Measurements from ENCODE around the gene FAM8A1.

DNA sequence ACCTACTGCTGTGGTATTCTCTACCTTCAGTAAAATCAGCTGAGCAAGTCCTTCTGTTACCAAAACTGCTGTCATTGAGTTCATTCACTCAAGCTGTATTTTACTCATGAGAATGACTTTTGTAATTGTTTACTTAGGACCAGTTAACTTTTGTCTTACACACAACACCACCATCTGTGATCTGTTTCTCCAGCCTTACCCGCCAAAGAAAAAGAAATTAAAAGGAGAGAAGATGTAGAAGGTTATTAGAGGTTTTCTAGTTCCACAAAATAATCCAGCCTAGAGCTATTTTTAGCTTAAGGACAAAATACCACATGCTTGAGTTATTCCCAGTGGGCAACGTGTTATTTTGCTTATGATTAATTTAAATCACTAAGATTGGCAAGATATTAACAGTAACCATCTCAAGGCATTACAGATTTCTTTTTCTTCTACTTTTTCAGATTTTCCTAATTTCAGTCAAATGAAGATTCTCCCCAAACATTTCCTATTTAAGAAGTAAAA is 38.2 kb downstream of the FAM8A1 start:
- TF ChIP-seq TAF1 (IDR thresholded peaks at IDR 0.05; ENCODE audit: borderline replicate concordance, insufficient read depth, low read length): no peak
- TF ChIP-seq POLR2AphosphoS5 (IDR thresholded peaks at IDR 0.05; ENCODE audit: low read depth, low read length): no peak
- TF ChIP-seq, protein P1, sequence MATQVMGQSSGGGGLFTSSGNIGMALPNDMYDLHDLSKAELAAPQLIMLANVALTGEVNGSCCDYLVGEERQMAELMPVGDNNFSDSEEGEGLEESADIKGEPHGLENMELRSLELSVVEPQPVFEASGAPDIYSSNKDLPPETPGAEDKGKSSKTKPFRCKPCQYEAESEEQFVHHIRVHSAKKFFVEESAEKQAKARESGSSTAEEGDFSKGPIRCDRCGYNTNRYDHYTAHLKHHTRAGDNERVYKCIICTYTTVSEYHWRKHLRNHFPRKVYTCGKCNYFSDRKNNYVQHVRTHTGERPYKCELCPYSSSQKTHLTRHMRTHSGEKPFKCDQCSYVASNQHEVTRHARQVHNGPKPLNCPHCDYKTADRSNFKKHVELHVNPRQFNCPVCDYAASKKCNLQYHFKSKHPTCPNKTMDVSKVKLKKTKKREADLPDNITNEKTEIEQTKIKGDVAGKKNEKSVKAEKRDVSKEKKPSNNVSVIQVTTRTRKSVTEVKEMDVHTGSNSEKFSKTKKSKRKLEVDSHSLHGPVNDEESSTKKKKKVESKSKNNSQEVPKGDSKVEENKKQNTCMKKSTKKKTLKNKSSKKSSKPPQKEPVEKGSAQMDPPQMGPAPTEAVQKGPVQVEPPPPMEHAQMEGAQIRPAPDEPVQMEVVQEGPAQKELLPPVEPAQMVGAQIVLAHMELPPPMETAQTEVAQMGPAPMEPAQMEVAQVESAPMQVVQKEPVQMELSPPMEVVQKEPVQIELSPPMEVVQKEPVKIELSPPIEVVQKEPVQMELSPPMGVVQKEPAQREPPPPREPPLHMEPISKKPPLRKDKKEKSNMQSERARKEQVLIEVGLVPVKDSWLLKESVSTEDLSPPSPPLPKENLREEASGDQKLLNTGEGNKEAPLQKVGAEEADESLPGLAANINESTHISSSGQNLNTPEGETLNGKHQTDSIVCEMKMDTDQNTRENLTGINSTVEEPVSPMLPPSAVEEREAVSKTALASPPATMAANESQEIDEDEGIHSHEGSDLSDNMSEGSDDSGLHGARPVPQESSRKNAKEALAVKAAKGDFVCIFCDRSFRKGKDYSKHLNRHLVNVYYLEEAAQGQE (IDR thresholded peaks at IDR 0.05; ENCODE audit: insufficient read depth in 1 of 2, low read depth in 2 of 2, low read length in 2 of 2): no peak
- TF ChIP-seq SIN3A (IDR thresholded peaks at IDR 0.05; ENCODE audit: borderline replicate concordance, insufficient read depth, low read length): no peak
- no peak for TF ChIP-seq FOXP2 (optimal IDR thresholded peaks at IDR 0.05; ENCODE audit: borderline replicate concordance, extremely low read depth, extremely low read length, insufficient read depth)

Measured in PFSK-1 (cell line).